K562 (cell line): ENCODE results near the gene WWP2. TPM values are rescaled to one million over a fixed set of nuclear protein-coding genes. Genes with fewer than 3 reads are reported as not detected.

Experiments
- ATF6 ChIP-seq: sonication (generic); formaldehyde crosslinking; IDR thresholded peaks from 2 replicates; pipeline ENCODE4 v1.4.0; 2020; ENCODE audit warnings: mild to moderate bottlenecking, missing genetic modification reagents
- GTF2A2 ChIP-seq: IDR thresholded peaks from 2 replicates; pipeline ENCODE4 v1.6.1; 2016; ENCODE audit warnings: mild to moderate bottlenecking, missing genetic modification characterization, missing compliant biosample characterization
- HDAC2 ChIP-seq: fragments of 450-650 bp; IDR thresholded peaks from 2 replicates; pipeline ENCODE4 v1.6.1; 2016; ENCODE audit warnings: mild to moderate bottlenecking
- L3MBTL2 ChIP-seq: fragments of 450-650 bp; IDR thresholded peaks from 2 replicates; pipeline ENCODE4 v1.6.1; 2016; ENCODE audit warnings: mild to moderate bottlenecking, moderate library complexity
- PREB ChIP-seq: sonication (generic); formaldehyde crosslinking; IDR thresholded peaks from 2 replicates; pipeline ENCODE4 v1.8.1; 2023; ENCODE audit warnings: mild to moderate bottlenecking, missing genetic modification reagents
- PTRF ChIP-seq: fragments of 450-650 bp; IDR thresholded peaks from 2 replicates; pipeline ENCODE4 v1.6.1; 2016; ENCODE audit warnings: mild to moderate bottlenecking, missing genetic modification characterization, missing compliant biosample characterization
- RFX1 ChIP-seq: fragments of 450-650 bp; IDR thresholded peaks from 2 replicates; pipeline ENCODE4 v1.6.1; 2016; ENCODE audit warnings: mild to moderate bottlenecking, moderate library complexity
- TBL1XR1 ChIP-seq, 2 experiments: IDR thresholded peaks; 2 replicates each; pipeline ENCODE4 v1.6.1; 2012; ENCODE audit warnings: improper control_type of control experiment in 2 of 2, low read length in 2 of 2, mild to moderate bottlenecking in 1 of 2
- ZNF318 ChIP-seq, 2 experiments: fragments of 450-650 bp; IDR thresholded peaks; 2 replicates each; pipeline ENCODE4 v1.6.1; 2016; ENCODE audit warnings: mild to moderate bottlenecking in 2 of 2, borderline replicate concordance in 1 of 2, low read depth in 1 of 2, moderate library complexity in 1 of 2
- ZNF395 ChIP-seq: fragments of 200-800 bp; sonication (Bioruptor generic); IDR thresholded peaks from 2 replicates; pipeline ENCODE4 v1.6.1; 2017; ENCODE audit warnings: missing genetic modification characterization, missing compliant biosample characterization
- ZNF639 ChIP-seq, 2 experiments: fragments of 200-800 bp in 1 of 2; sonication (Bioruptor generic) in 1 of 2; sonication (generic) in 1 of 2; formaldehyde crosslinking in 1 of 2; IDR thresholded peaks in 1 of 2; conservative IDR thresholded peaks in 1 of 2; 2 replicates each; pipeline versions ENCODE4 v1.5.0 to v1.6.1; 2016 to 2020; ENCODE audit warnings: missing compliant biosample characterization in 1 of 2, missing genetic modification characterization in 1 of 2, missing genetic modification reagents in 1 of 2
- polyA plus RNA-seq, 8 experiments: library from polyadenylated mRNA; depleted of rRNA in 4 of 8; stranded (reverse) in 5 of 8; unstranded in 3 of 8; fragments of >200 nt; fragmentation: Nextera tagmentation in 2 of 8; fragmentation: Illumina TruSeq in 1 of 8; extraction: Ambion mirVana in 2 of 8; extraction: Trizol in 1 of 8; gene quantifications; 2 replicates each; pipeline versions ENCODE4 v1.2.1 to v1.2.3, GENCODE V29; 2011 to 2014; ENCODE audit warnings: inconsistent platforms in 1 of 8, missing spikeins in 1 of 8
- total RNA-seq, 7 experiments: library from RNA; depleted of rRNA in 6 of 7; stranded (reverse); fragments of >200 nt in 6 of 7; fragmentation: Illumina TruSeq in 2 of 7; extraction: Trizol in 2 of 7; gene quantifications; 2 replicates each; pipeline versions ENCODE4 v1.2.1 to v1.2.3, GENCODE V29; 2011 to 2021; ENCODE audit warnings: low replicate concordance in 1 of 7

The WWP2 gene
- total and polyA plus RNA-seq, 9 of the 15 experiments (the other 6 are each of a cell fraction or from before 2014, with no cell fraction given) = 1.9 to 34.4 (median 14.6) TPM

GRCh38 chr16:69726313-69727060, 35.6 kb upstream of the WWP2 start, which contains the start of gene NQO1 (continued):
- TF ChIP-seq ZNF318 (IDR thresholded peaks at IDR 0.05; ENCODE audit: borderline replicate concordance in 1 of 2, low read depth in 1 of 2) = peak in 1 of 2 experiments; percentile 62; a peak in 1 of 4 replicates
- peak; percentile 76 for TF ChIP-seq L3MBTL2
- peak in 1 of 2 experiments; percentile 30; a peak in 1 of 4 replicates for TF ChIP-seq ZNF639 (CRISPR knock-in tag; conservative IDR thresholded peaks at IDR 0.05 in 1 of 2, IDR thresholded peaks at IDR 0.05 in 1 of 2)
- TF ChIP-seq PREB (CRISPR knock-in tag) = no peak
- TF ChIP-seq ATF6 (CRISPR knock-in tag) = 0 out of 2 replicates have a peak, but pooled peaks have one; percentile 57
- no peak for TF ChIP-seq GTF2A2 (tag)
- no peak for TF ChIP-seq PTRF (tag)
- peak; percentile 76 for TF ChIP-seq HDAC2
- 0 out of 4 replicates have a peak, but pooled peaks of 1 of the 2 experiments have one; percentile 38 for TF ChIP-seq TBL1XR1 (IDR thresholded peaks at IDR 0.05; ENCODE audit: low read length in 2 of 2)
- TF ChIP-seq ZNF395 (CRISPR knock-in tag) = no peak; the same call in 1 of the 2 replicates
- TF ChIP-seq RFX1 = peak; percentile 98
